Neutrophil (primary cell): ENCODE measurements around the gene FBN1.

Experiments used
- H3K27ac ChIP-seq: fragments of 200-600 bp; sonication (generic); 2 replicates; pipeline ENCODE4 v1.5.1; 2016; ENCODE audit warnings: mild to moderate bottlenecking, moderate library complexity
- H3K27me3 ChIP-seq: fragments of 200-600 bp; sonication (generic); 2 replicates; pipeline ENCODE4 v1.6.0; 2016; ENCODE audit warnings: mild to moderate bottlenecking
- H3K36me3 ChIP-seq: fragments of 200-600 bp; sonication (generic); 2 replicates; pipeline ENCODE4 v1.5.1; 2017
- H3K4me1 ChIP-seq, 2 experiments: fragments of 200-600 bp in 1 of 2; sonication (generic) in 1 of 2; 1 replicate in 1 of 2; 2 replicates in 1 of 2; pipeline versions ENCODE4 v1.5.1 to v1.6.1; 2013 to 2016; ENCODE audit warnings: low read depth in 1 of 2, low read length in 1 of 2, mild to moderate bottlenecking in 1 of 2, moderate library complexity in 1 of 2; ENCODE audit not compliant: control insufficient read depth in 1 of 2, insufficient read depth in 1 of 2
- H3K4me3 ChIP-seq, 2 experiments: fragments of 200-600 bp in 1 of 2; sonication (generic) in 1 of 2; 1 replicate in 1 of 2; 2 replicates in 1 of 2; pipeline ENCODE4 v1.5.1; 2013 to 2016; ENCODE audit warnings: low read depth in 1 of 2, low read length in 1 of 2, mild to moderate bottlenecking in 1 of 2, moderate library complexity in 1 of 2
- H3K9me3 ChIP-seq: fragments of 200-600 bp; sonication (generic); 2 replicates; pipeline ENCODE4 v1.5.1; 2016
- CTCF ChIP-seq: fragments of 200-600 bp; sonication (generic); IDR thresholded peaks from 2 replicates; pipeline ENCODE4 v1.5.1; 2016; ENCODE audit warnings: antibody characterized with exemption

FBN1 gene

GRCh38 chr15:48435321-48435720 lies 210.2 kb downstream of the FBN1 start:
- TF ChIP-seq CTCF, result no peak
- Histone ChIP-seq H3K27ac (no peak overlapping the region), H3K36me3 (peaks cover 75% of the 10 kb centered on the region), H3K4me1 (no peaks in the 10 kb centered on the region), H3K27me3 (no peaks in the 10 kb centered on the region), H3K9me3 (no peaks in the 10 kb centered on the region), H3K4me3 (no peak overlapping the region)

- Histone ChIP-seq H3K4me3 (no peak overlapping the region), H3K36me3 (peaks cover 86% of the 10 kb centered on the region), H3K4me1 (no peaks in the 10 kb centered on the region), H3K27ac (no peak overlapping the region), H3K9me3 (no peaks in the 10 kb centered on the region), H3K27me3 (no peaks in the 10 kb centered on the region)
- TF ChIP-seq CTCF, result no peak
Measured at GRCh38 chr15:48433226-48433886, 212.2 kb downstream of the FBN1 start.

GRCh38 chr15:48432688-48433087 lies 212.8 kb downstream of the FBN1 start:
- no peak for TF ChIP-seq CTCF
- H3K36me3 ChIP-seq, result peaks cover 88% of the 10 kb centered on the region
- H3K27me3 ChIP-seq, result no peaks in the 10 kb centered on the region
- no peaks in the 10 kb centered on the region for H3K9me3 ChIP-seq
- no peak overlapping the region for H3K4me3 ChIP-seq
- no peak overlapping the region for H3K27ac ChIP-seq
- no peaks in the 10 kb centered on the region for H3K4me1 ChIP-seq

- H3K4me1 ChIP-seq, result no peaks in the 10 kb centered on the region
- no peak for TF ChIP-seq CTCF
- no peaks in the 10 kb centered on the region for H3K9me3 ChIP-seq
- H3K36me3 ChIP-seq, result peaks cover 95% of the 10 kb centered on the region
- no peak overlapping the region for H3K4me3 ChIP-seq
- no peaks in the 10 kb centered on the region for H3K27me3 ChIP-seq
- H3K27ac ChIP-seq, result no peak overlapping the region
Measured at GRCh38 chr15:48427960-48428547, 217.5 kb downstream of the FBN1 start.

GRCh38 chr15:48427479-48427878 lies 218.0 kb downstream of the FBN1 start:
- H3K9me3 ChIP-seq, result no peaks in the 10 kb centered on the region
- TF ChIP-seq CTCF, result no peak
- peaks cover 93% of the 10 kb centered on the region for H3K36me3 ChIP-seq
- H3K4me3 ChIP-seq, result no peak overlapping the region
- H3K4me1 ChIP-seq, result no peaks in the 10 kb centered on the region
- H3K27me3 ChIP-seq, result no peaks in the 10 kb centered on the region
- no peak overlapping the region for H3K27ac ChIP-seq
